Lung (tissue), 12 donors: ENCODE measurements around the gene GOLGA3. TPM values are rescaled to one million over a fixed set of nuclear protein-coding genes. Genes with fewer than 3 reads are reported as not detected.

ENCODE experiments used
- ATAC-seq: fragments of 200-7000 bp; cut with Tn5 transposase; one replicate; pipeline ENCODE4 v1.9.1; 2020; ENCODE audit warnings: moderate number of reproducible peaks; ENCODE audit not compliant: insufficient read depth, low FRiP score
- DNase-seq, 3 donors: peaks; one replicate each; pipeline ENCODE4 v3.0.0-alpha.2; 2013 to 2017
- H3K27ac ChIP-seq, 2 donors: one replicate each; pipeline ENCODE4 v1.5.1; 2013; ENCODE audit warnings: mild to moderate bottlenecking in 2 of 2, moderate library complexity in 2 of 2, control low read depth in 1 of 2, inconsistent platforms in 1 of 2, low read depth in 1 of 2, low read length in 1 of 2
- H3K27me3 ChIP-seq, 3 donors: one replicate each; pipeline ENCODE4 v1.5.1; 2013; ENCODE audit warnings: low read length in 2 of 3; ENCODE audit not compliant: control insufficient read depth in 3 of 3, insufficient read depth in 3 of 3
- H3K36me3 ChIP-seq, 4 donors: one replicate each; pipeline ENCODE4 v1.5.1; 2013; ENCODE audit warnings: low read length in 4 of 4, mild to moderate bottlenecking in 1 of 4, moderate library complexity in 1 of 4; ENCODE audit not compliant: control insufficient read depth in 4 of 4, insufficient read depth in 4 of 4
- H3K4me1 ChIP-seq, 5 donors: one replicate each; pipeline ENCODE4 v1.5.1; 2013; ENCODE audit warnings: low read length in 5 of 5, mild to moderate bottlenecking in 2 of 5, moderate library complexity in 1 of 5; ENCODE audit not compliant: control insufficient read depth in 5 of 5, insufficient read depth in 5 of 5
- H3K4me3 ChIP-seq: one replicate; pipeline ENCODE4 v1.5.1; 2013; ENCODE audit warnings: mild to moderate bottlenecking, control low read depth, moderate library complexity
- H3K9ac ChIP-seq, 2 donors: one replicate each; pipeline ENCODE4 v1.5.1; 2013; ENCODE audit warnings: low read length in 2 of 2, control low read depth in 1 of 2; ENCODE audit not compliant: insufficient read depth in 1 of 2
- H3K9me3 ChIP-seq, 4 donors: one replicate each; pipeline ENCODE4 v1.5.1; 2013; ENCODE audit warnings: low read length in 3 of 4, mild to moderate bottlenecking in 1 of 4, moderate library complexity in 1 of 4; ENCODE audit not compliant: control insufficient read depth in 4 of 4, insufficient read depth in 3 of 4
- WGBS, 2 donors: extraction: QIAGEN DNeasy Blood & Tissue Kit; methylation state at CpG; one replicate each; pipeline ENCODE4 v1.1.7; 2013; 5-methylcytosine and 5-hydroxymethylcytosine counted together
- polyA plus RNA-seq, 2 donors: library from polyadenylated mRNA; stranded (reverse); fragments of 200-250 nt; gene quantifications; one replicate each; pipeline ENCODE4 v1.2.1, GENCODE V29; 2013
- total RNA-seq, 2 donors: library from RNA; depleted of rRNA in 1 of 2; stranded (reverse); fragments of >200 nt in 1 of 2; gene quantifications; one replicate each; pipeline ENCODE4 v1.2.1, GENCODE V29; 2014 to 2021
- TF ChIP-seq, protein P1 (sequence below): IDR thresholded peaks from 2 replicates; pipeline ENCODE4 v1.5.1; 2012; ENCODE audit warnings: mild to moderate bottlenecking; ENCODE audit errors: control extremely low read depth, extremely low read depth
- donor health status: control.
- donor health status: control.
- donor health status: Bipolar disorder and iron deficiency.
- donor health status: healthy.
- donor health status: DM: yes; HTN: yes; CAD: no.

GOLGA3 gene
- total and polyA plus RNA-seq, 4 donors, result 17.5 to 81.1 (median 35.7) TPM

DNA sequence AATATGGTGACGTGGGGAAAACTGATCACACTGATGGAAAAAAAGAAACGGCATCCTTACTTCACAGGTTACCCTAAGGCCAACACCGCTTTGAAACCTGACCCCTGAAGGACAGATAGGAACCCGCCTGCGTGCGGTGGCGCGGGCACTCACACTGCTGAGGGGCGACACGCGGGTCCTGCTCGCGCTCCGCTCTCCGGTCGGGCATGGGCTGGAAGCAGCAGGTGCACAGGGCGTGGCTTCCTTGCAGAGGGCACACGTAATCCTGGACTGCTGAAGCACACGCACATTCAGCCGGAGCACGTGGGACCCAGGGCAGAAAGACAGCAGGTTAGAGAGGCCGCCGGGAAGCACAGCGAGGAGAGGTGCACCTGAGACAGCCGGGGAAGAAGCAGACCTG is 22.8 kb upstream of the GOLGA3 start:
- WGBS, 2 donors, result 95 to 97% methylated on average over 25 of the region's 25 CpGs
- Histone ChIP-seq H3K4me1 (no peaks in the 10 kb centered on the region), H3K27me3 (no peaks in the 10 kb centered on the region), H3K9ac (no peak overlapping the region), H3K9me3 (peaks cover 0 to 3% (median 0%) of the 10 kb centered on the region in 4 donors), H3K4me3 (no peak overlapping the region), H3K27ac (no peak overlapping the region), H3K36me3 (peaks cover 17 to 67% (median 25%) of the 10 kb centered on the region in 4 donors)
- ATAC-seq (no peak), DNase-seq (no peak)
- TF ChIP-seq, protein P1, sequence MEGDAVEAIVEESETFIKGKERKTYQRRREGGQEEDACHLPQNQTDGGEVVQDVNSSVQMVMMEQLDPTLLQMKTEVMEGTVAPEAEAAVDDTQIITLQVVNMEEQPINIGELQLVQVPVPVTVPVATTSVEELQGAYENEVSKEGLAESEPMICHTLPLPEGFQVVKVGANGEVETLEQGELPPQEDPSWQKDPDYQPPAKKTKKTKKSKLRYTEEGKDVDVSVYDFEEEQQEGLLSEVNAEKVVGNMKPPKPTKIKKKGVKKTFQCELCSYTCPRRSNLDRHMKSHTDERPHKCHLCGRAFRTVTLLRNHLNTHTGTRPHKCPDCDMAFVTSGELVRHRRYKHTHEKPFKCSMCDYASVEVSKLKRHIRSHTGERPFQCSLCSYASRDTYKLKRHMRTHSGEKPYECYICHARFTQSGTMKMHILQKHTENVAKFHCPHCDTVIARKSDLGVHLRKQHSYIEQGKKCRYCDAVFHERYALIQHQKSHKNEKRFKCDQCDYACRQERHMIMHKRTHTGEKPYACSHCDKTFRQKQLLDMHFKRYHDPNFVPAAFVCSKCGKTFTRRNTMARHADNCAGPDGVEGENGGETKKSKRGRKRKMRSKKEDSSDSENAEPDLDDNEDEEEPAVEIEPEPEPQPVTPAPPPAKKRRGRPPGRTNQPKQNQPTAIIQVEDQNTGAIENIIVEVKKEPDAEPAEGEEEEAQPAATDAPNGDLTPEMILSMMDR, result no peak

GRCh38 chr12:132850291-132850690 is 21.6 kb upstream of the GOLGA3 start:
- H3K27ac ChIP-seq, result no peak overlapping the region
- no peak for ATAC-seq
- no peak for DNase-seq
- TF ChIP-seq, protein P1, result no peak
- WGBS, 2 donors, result 90 to 97% methylated on average over 16 of the region's 16 CpGs
- peaks cover 0 to 3% (median 0%) of the 10 kb centered on the region in 4 donors for H3K9me3 ChIP-seq
- peaks cover 14 to 69% (median 19%) of the 10 kb centered on the region in 4 donors for H3K36me3 ChIP-seq
- H3K27me3 ChIP-seq, result no peaks in the 10 kb centered on the region
- H3K4me1 ChIP-seq, result no peaks in the 10 kb centered on the region
- H3K4me3 ChIP-seq, result no peak overlapping the region
- H3K9ac ChIP-seq, result no peak overlapping the region

- DNase-seq (no peak), ATAC-seq (no peak)
- H3K4me1 ChIP-seq, result no peaks in the 10 kb centered on the region
- no peak overlapping the region for H3K9ac ChIP-seq
- H3K4me3 ChIP-seq, result no peak overlapping the region
- H3K9me3 ChIP-seq, result peaks cover 0 to 3% (median 0%) of the 10 kb centered on the region in 4 donors
- WGBS, 2 donors, result 96 to 97% methylated on average over 13 of the region's 13 CpGs
- H3K36me3 ChIP-seq, result peaks cover 10 to 68% (median 17%) of the 10 kb centered on the region in 4 donors
- no peaks in the 10 kb centered on the region for H3K27me3 ChIP-seq
- no peak overlapping the region for H3K27ac ChIP-seq
- TF ChIP-seq, protein P1, result no peak
These were observed 19.9 kb upstream of the GOLGA3 start for GRCh38 chr12:132848521-132848920.
